ENCODE results near the gene ATP2C2. TPM values are rescaled to one million over a fixed set of nuclear protein-coding genes. Genes with fewer than 3 reads are reported as not detected.

ATP2C2 gene
- total RNA-seq, 1 experiment from 2014 or later = 4.0 TPM

DNA sequence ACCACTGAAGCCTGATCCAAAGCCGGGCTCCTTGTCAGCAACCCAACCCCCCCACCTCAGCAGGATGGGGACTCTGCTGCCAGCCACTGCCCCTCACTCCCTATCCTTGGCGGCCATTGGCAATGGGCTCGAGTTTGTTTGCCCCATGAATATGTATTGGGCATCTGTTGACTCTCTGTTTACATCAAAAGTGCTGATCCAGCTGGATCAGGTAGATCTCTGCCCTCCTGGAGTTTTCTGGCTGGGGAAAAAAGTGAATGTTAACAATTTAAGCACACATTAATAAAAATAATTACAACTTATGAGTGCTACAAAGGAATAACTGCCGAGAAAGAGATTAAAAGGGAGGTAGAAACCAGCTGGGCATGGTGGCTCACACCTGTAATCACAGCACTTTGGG lies 62.5 kb downstream of the ATP2C2 start:
- Histone ChIP-seq H4K8ac (replicated peaks; ENCODE audit: insufficient read length, low read depth, low read length) (no peak overlapping the region), H3K18ac (ENCODE audit: insufficient read length, low read depth, low read length) (no peak overlapping the region), H4K20me1 (ENCODE audit: control insufficient read depth, insufficient read depth, insufficient read length) (no peaks in the 10 kb centered on the region), H3K27ac (ENCODE audit: insufficient read length, low read depth, low read length) (no peak overlapping the region), H2AFZ (ENCODE audit: low read length) (no peak overlapping the region), H2BK20ac (ENCODE audit: low read depth, low read length, poor library complexity, severe bottlenecking) (no peak overlapping the region), H4K5ac (ENCODE audit: insufficient read length, low read depth, low read length) (no peak overlapping the region), H3K56ac (ENCODE audit: insufficient read length, low read depth, low read length) (no peak overlapping the region), H3K79me2 (ENCODE audit: insufficient read depth, low read length) (no peaks in the 10 kb centered on the region), H3K4me2 (ENCODE audit: insufficient read depth, insufficient read length, low read length) (no peak overlapping the region), H3K23me2 (ENCODE audit: insufficient read length, low read depth, low read length, poor library complexity, severe bottlenecking) (no peaks in the 10 kb centered on the region), H3T11ph (ENCODE audit: low read length) (no peak overlapping the region), H2BK120ac (ENCODE audit: low read depth, low read length, poor library complexity, severe bottlenecking) (no peak overlapping the region), H3K14ac (ENCODE audit: insufficient read depth, low read length) (no peak overlapping the region), H3K27me3 (ENCODE audit: insufficient read depth, low read length) (no peaks in the 10 kb centered on the region), H3K23ac (ENCODE audit: insufficient read length, low read depth, low read length) (no peak overlapping the region), H2BK15ac (ENCODE audit: low read depth, low read length) (no peak overlapping the region), H3K9ac (ENCODE audit: extremely low read depth, insufficient read length, low read length) (no peak overlapping the region), H2AK5ac (ENCODE audit: insufficient read length, low read length) (no peak overlapping the region), H4K91ac (ENCODE audit: insufficient read length, low read depth, low read length) (no peak overlapping the region), H3K4ac (ENCODE audit: low read depth, low read length) (no peak overlapping the region), H2BK12ac (ENCODE audit: insufficient read length, low read depth, low read length) (no peak overlapping the region), H3K4me1 (ENCODE audit: insufficient read depth, low read length) (no peaks in the 10 kb centered on the region), H3K9me3 (ENCODE audit: control insufficient read depth, low read depth, low read length) (no peaks in the 10 kb centered on the region), H3K79me1 (ENCODE audit: insufficient read depth, low read depth, low read length, poor library complexity, severe bottlenecking) (no peaks in the 10 kb centered on the region), H2BK5ac (ENCODE audit: insufficient read length, low read length) (no peak overlapping the region)
- no peak overlapping the region for H3K27ac Mint-ChIP-seq
- no peak overlapping the region for H3K4me3 Mint-ChIP-seq
- no peaks in the 10 kb centered on the region for H3K9me3 Mint-ChIP-seq
- H3K36me3 Mint-ChIP-seq (ENCODE audit: insufficient read depth in 1 of 3, low read depth in 3 of 3) = no peaks in the 10 kb centered on the region
- DNase-seq = no peak
- WGBS (ENCODE audit: extremely low coverage, insufficient read length, low lambda C conversion rate) = no CpG with 5 or more reads among the region's 4 CpGs
- TF ChIP-seq, protein P1, sequence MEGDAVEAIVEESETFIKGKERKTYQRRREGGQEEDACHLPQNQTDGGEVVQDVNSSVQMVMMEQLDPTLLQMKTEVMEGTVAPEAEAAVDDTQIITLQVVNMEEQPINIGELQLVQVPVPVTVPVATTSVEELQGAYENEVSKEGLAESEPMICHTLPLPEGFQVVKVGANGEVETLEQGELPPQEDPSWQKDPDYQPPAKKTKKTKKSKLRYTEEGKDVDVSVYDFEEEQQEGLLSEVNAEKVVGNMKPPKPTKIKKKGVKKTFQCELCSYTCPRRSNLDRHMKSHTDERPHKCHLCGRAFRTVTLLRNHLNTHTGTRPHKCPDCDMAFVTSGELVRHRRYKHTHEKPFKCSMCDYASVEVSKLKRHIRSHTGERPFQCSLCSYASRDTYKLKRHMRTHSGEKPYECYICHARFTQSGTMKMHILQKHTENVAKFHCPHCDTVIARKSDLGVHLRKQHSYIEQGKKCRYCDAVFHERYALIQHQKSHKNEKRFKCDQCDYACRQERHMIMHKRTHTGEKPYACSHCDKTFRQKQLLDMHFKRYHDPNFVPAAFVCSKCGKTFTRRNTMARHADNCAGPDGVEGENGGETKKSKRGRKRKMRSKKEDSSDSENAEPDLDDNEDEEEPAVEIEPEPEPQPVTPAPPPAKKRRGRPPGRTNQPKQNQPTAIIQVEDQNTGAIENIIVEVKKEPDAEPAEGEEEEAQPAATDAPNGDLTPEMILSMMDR (conservative IDR thresholded peaks at IDR 0.05) = no peak
- peaks cover 0 to 15% of the 10 kb centered on the region in 2 experiments; a peak in 2 of 4 replicates for H3K4me1 Mint-ChIP-seq
- peaks cover 20% of the 10 kb centered on the region for H3K27me3 Mint-ChIP-seq (ENCODE audit: low read depth)

Data from H9 (cell line).